Endodermal cell (in vitro differentiated cells): ENCODE measurements around the gene NNMT. TPM values are rescaled to one million over a fixed set of nuclear protein-coding genes. Genes with fewer than 3 reads are reported as not detected.
"Not testable (repeated sequence)": the region's sequence is repeated elsewhere in the genome, so short reads cannot be mapped to it uniquely, and the experiment has no call there.

Experiments
- DNase-seq: peaks from one replicate; pipeline ENCODE4 v3.0.0-alpha.2; 2017
- H3K27ac ChIP-seq: 2 replicates; pipeline ENCODE4 v1.5.1; 2013; ENCODE audit warnings: mild to moderate bottlenecking, low read depth, low read length, moderate library complexity
- H3K27me3 ChIP-seq: 2 replicates; pipeline ENCODE4 v1.6.1; 2013; ENCODE audit warnings: mild to moderate bottlenecking, low read length, moderate library complexity; ENCODE audit not compliant: insufficient read depth, control insufficient read depth, poor library complexity, severe bottlenecking
- H3K36me3 ChIP-seq: 2 replicates; pipeline ENCODE4 v1.7.0; 2013; ENCODE audit warnings: mild to moderate bottlenecking, low read length, moderate library complexity; ENCODE audit not compliant: control insufficient read depth, insufficient read depth
- H3K4me1 ChIP-seq: one replicate; pipeline ENCODE4 v1.7.0; 2013; ENCODE audit warnings: low read length; ENCODE audit not compliant: control insufficient read depth, insufficient read depth
- H3K4me3 ChIP-seq: 2 replicates; pipeline ENCODE4 v1.5.1; 2013; ENCODE audit warnings: mild to moderate bottlenecking, low read length, moderate library complexity
- H3K9ac ChIP-seq: 2 replicates; pipeline ENCODE4 v1.6.1; 2013; ENCODE audit warnings: mild to moderate bottlenecking, low read length, moderate library complexity; ENCODE audit not compliant: poor library complexity, severe bottlenecking; ENCODE audit errors: extremely low read depth
- H3K9me3 ChIP-seq: 2 replicates; pipeline ENCODE4 v1.6.1; 2013; ENCODE audit warnings: mild to moderate bottlenecking, low read length, moderate library complexity; ENCODE audit not compliant: control insufficient read depth
- H3K27ac Mint-ChIP-seq: 2 replicates; pipeline ENCODE4 v1.8.0; 2020; ENCODE audit warnings: mixed read lengths
- H3K27me3 Mint-ChIP-seq: 2 replicates; pipeline ENCODE4 v1.8.0; 2021; ENCODE audit warnings: mild to moderate bottlenecking, mixed read lengths; ENCODE audit not compliant: insufficient read depth
- H3K36me3 Mint-ChIP-seq: 2 replicates; pipeline ENCODE4 v1.8.0; 2020; ENCODE audit warnings: low read depth, mixed read lengths
- H3K4me1 Mint-ChIP-seq: 2 replicates; pipeline ENCODE4 v1.8.0; 2020; ENCODE audit warnings: mixed read lengths
- H3K4me3 Mint-ChIP-seq: 2 replicates; pipeline ENCODE4 v1.8.0; 2020; ENCODE audit warnings: mild to moderate bottlenecking, moderate library complexity, mixed read lengths
- H3K9me3 Mint-ChIP-seq: 2 replicates; pipeline ENCODE4 v1.8.0; 2020; ENCODE audit warnings: mild to moderate bottlenecking, mixed read lengths
- WGBS, 2 experiments: methylation state at CpG; one replicate each; pipeline versions ENCODE4 v1.1.5 to v1.1.7; 2013; ENCODE audit warnings: missing lambda C conversion rate in 2 of 2, mixed read lengths in 1 of 2; ENCODE audit not compliant: insufficient coverage in 1 of 2, insufficient read length in 1 of 2; 5-methylcytosine and 5-hydroxymethylcytosine counted together
- total RNA-seq, 2 donors: library from RNA; stranded (reverse); fragmentation: NEBNext Ultra II Directional in 1 of 2; extraction: Animal tissue kit (Norgen Biotek cat#: 25700) in 1 of 2; gene quantifications; 2 replicates in 1 of 2; 3 replicates in 1 of 2; pipeline ENCODE4 v1.2.1, GENCODE V29; 2021
- TF ChIP-seq, protein P1 (sequence below): fragments of 200-600 bp; sonication (generic); conservative IDR thresholded peaks from 2 replicates; pipeline ENCODE4 v1.5.0; 2021; ENCODE audit warnings: antibody characterized with exemption, mild to moderate bottlenecking

NNMT gene
- total RNA-seq, 2 donors from 2014 or later, result not detected

DNA sequence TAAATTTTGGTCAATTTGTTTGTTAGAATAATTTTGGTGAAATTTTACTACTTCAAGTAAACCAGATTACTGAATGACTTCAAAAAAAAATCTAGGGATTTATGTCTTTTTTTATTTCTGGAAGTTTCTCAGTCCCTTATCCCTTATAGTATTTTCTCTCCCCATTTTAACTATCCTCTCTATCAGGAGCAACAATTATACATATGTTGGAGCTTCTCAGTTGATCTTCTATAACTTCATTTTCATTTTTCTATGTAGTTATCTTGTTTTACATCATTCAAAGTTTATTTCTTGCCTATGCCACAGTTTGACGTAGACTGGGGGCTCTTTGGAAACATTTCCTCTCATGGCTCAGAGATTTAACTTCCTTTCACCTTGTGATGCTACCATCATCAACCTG lies 34.2 kb downstream of the NNMT start:
- WGBS, 2 experiments, result 86 to 100% methylated on average over 1 of the region's 1 CpG
- H3K4me1 ChIP-seq, result no peaks in the 10 kb centered on the region
- Mint-ChIP-seq H3K4me1 (no peaks in the 10 kb centered on the region), H3K27me3 (no peaks in the 10 kb centered on the region), H3K4me3 (no peak overlapping the region), H3K27ac (no peak overlapping the region), H3K9me3 (peaks cover 17% of the 10 kb centered on the region), H3K36me3 (no peaks in the 10 kb centered on the region)
- TF ChIP-seq, protein P1, sequence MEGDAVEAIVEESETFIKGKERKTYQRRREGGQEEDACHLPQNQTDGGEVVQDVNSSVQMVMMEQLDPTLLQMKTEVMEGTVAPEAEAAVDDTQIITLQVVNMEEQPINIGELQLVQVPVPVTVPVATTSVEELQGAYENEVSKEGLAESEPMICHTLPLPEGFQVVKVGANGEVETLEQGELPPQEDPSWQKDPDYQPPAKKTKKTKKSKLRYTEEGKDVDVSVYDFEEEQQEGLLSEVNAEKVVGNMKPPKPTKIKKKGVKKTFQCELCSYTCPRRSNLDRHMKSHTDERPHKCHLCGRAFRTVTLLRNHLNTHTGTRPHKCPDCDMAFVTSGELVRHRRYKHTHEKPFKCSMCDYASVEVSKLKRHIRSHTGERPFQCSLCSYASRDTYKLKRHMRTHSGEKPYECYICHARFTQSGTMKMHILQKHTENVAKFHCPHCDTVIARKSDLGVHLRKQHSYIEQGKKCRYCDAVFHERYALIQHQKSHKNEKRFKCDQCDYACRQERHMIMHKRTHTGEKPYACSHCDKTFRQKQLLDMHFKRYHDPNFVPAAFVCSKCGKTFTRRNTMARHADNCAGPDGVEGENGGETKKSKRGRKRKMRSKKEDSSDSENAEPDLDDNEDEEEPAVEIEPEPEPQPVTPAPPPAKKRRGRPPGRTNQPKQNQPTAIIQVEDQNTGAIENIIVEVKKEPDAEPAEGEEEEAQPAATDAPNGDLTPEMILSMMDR, result no peak
- H3K36me3 ChIP-seq, result no peaks in the 10 kb centered on the region
- peak overlapping the region; percentile 48 for H3K4me3 ChIP-seq
- H3K9ac ChIP-seq, result no peak overlapping the region
- no peaks in the 10 kb centered on the region for H3K27me3 ChIP-seq
- no peak overlapping the region for H3K27ac ChIP-seq
- DNase-seq, result no peak
- H3K9me3 ChIP-seq, result peaks cover 9% of the 10 kb centered on the region

DNA sequence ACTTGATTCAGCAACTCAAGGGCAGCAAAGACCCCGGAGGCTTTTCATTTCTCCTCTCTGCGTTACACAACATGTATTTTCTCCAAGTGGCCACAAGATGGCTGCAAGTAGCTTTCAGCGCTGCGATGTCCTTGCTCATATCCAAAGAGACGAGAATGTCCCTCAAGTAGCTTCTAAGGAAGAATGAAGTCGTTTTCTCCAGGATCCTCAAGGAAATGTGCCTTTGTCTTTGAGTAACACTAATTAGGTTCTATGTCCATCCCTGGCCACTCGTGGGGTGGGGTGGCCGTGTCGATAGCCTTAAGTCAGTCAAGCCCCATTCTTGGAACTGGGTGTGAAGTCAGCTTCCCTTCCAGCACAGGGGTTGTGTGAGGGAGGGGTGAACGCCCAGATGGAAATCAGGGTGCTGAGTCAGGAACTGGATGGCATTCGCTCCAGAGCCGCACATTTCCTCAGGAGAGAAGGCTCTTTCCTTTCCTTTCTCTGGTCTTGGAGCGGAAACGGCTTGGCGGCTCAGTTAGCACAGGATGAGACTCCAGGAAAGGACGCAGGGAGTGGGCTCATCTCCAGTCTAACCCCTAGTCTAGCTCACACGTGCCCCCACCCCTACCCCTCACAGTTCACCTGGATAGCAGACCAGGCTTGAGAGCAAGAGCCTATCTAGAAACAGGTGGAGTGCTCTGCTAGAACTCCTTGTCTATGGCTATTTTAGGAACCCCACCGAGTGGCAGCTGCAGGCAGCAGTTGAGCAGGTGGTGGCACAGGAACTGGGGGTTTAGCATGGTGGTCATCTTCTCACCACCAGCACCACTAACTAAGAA lies 44.3 kb downstream of the NNMT start:
- no peaks in the 10 kb centered on the region for H3K36me3 Mint-ChIP-seq
- Histone ChIP-seq H3K9ac (no peak overlapping the region), H3K27me3 (no peaks in the 10 kb centered on the region), H3K9me3 (peaks cover 4% of the 10 kb centered on the region), H3K4me3 (no peak overlapping the region), H3K27ac (no peak overlapping the region), H3K36me3 (no peaks in the 10 kb centered on the region), H3K4me1 (peaks cover 6% of the 10 kb centered on the region)
- WGBS, 2 experiments, result 45 to 51% methylated on average over 11 to 18 of the region's 18 CpGs
- H3K4me1 Mint-ChIP-seq, result peaks cover 2% of the 10 kb centered on the region
- DNase-seq, result peak; percentile 75
- H3K9me3 Mint-ChIP-seq, result peaks cover 5% of the 10 kb centered on the region
- peaks cover 4% of the 10 kb centered on the region for H3K27me3 Mint-ChIP-seq
- H3K27ac Mint-ChIP-seq, result no peak overlapping the region
- TF ChIP-seq, protein P1, result peak; percentile 83
- H3K4me3 Mint-ChIP-seq, result no peak overlapping the region

DNA sequence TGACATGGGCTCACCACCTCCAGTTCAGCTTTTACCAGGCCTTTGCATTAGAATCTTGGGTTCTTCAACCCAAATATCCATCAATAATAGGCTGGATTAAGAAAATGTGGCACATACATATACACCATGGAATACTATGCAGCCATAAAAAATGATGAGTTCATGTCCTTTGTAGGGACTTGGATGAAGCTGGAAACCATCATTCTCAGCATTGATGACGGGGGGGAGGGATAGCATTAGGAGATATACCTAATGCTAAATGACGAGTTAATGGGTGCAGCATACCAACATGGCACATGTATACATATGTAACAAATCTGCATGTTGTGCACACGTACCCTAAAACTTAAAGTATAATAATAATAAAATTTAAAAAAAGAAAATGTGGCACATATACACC lies 45.5 kb downstream of the NNMT start:
- H3K4me3 ChIP-seq, H3K4me1 ChIP-seq, H3K4me3 Mint-ChIP-seq, H3K27ac Mint-ChIP-seq, H3K36me3 ChIP-seq, H3K36me3 Mint-ChIP-seq, H3K27me3 Mint-ChIP-seq, DNase-seq, H3K9ac ChIP-seq, H3K9me3 ChIP-seq, H3K9me3 Mint-ChIP-seq, H3K27ac ChIP-seq, H3K4me1 Mint-ChIP-seq, H3K27me3 ChIP-seq: not testable (repeated sequence)
- 85% methylated on average over 1 of the region's 3 CpGs; no CpG with 5 or more reads in 1 of the 2 experiments for WGBS, 2 experiments
